ENCODE data around the gene CPSF4L. TPM values are rescaled to one million over a fixed set of nuclear protein-coding genes. Genes with fewer than 3 reads are reported as not detected.

The CPSF4L gene
- total and polyA plus RNA-seq, 2 of the 13 experiments (the other 11 are each of a cell fraction or from before 2014, with no cell fraction given): 0.73 to 1.6 TPM

GRCh38 chr17:73203788-73204479 lies 57.7 kb downstream of the CPSF4L start (continued):
- peak; percentile 48; the same call in 1 of the 2 replicates for TF ChIP-seq ZNF687 (CRISPR knock-in tag; IDR thresholded peaks at IDR 0.05)
- peak; percentile 40; the same call in 1 of the 2 replicates for TF ChIP-seq KDM3A (CRISPR knock-in tag; IDR thresholded peaks at IDR 0.05; ENCODE audit: low read depth)
- peak; percentile 100 for TF ChIP-seq MYNN (CRISPR knock-in tag; IDR thresholded peaks at IDR 0.05; ENCODE audit: low read depth)
- TF ChIP-seq, protein P1, sequence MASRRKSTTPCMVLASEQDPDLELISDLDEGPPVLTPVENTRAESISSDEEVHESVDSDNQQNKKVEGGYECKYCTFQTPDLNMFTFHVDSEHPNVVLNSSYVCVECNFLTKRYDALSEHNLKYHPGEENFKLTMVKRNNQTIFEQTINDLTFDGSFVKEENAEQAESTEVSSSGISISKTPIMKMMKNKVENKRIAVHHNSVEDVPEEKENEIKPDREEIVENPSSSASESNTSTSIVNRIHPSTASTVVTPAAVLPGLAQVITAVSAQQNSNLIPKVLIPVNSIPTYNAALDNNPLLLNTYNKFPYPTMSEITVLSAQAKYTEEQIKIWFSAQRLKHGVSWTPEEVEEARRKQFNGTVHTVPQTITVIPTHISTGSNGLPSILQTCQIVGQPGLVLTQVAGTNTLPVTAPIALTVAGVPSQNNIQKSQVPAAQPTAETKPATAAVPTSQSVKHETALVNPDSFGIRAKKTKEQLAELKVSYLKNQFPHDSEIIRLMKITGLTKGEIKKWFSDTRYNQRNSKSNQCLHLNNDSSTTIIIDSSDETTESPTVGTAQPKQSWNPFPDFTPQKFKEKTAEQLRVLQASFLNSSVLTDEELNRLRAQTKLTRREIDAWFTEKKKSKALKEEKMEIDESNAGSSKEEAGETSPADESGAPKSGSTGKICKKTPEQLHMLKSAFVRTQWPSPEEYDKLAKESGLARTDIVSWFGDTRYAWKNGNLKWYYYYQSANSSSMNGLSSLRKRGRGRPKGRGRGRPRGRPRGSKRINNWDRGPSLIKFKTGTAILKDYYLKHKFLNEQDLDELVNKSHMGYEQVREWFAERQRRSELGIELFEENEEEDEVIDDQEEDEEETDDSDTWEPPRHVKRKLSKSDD (CRISPR knock-in tag; IDR thresholded peaks at IDR 0.05; ENCODE audit: low read depth): 0 out of 2 replicates have a peak, but pooled peaks have one; percentile 11
- TF ChIP-seq ZMYM3 (CRISPR knock-in tag; IDR thresholded peaks at IDR 0.05): peak; percentile 29; the same call in 1 of the 2 replicates
- TF ChIP-seq TARDBP (CRISPR knock-in tag; IDR thresholded peaks at IDR 0.05): peak; percentile 57; the same call in 1 of the 2 replicates
- no peak for TF ChIP-seq RARG (CRISPR knock-in tag; IDR thresholded peaks at IDR 0.05; ENCODE audit: low read depth)
- TF ChIP-seq CAMTA2 (CRISPR knock-in tag; IDR thresholded peaks at IDR 0.05; ENCODE audit: borderline replicate concordance): 0 out of 2 replicates have a peak, but pooled peaks have one; percentile 60
- 0 out of 2 replicates have a peak, but pooled peaks have one; percentile 43 for TF ChIP-seq ZFP1 (CRISPR knock-in tag; IDR thresholded peaks at IDR 0.05)
- TF ChIP-seq FOXP4 (CRISPR knock-in tag; IDR thresholded peaks at IDR 0.05): peak; percentile 43; the same call in 1 of the 2 replicates
- TF ChIP-seq MTF1 (CRISPR knock-in tag; IDR thresholded peaks at IDR 0.05): no peak
- peak; percentile 27 for TF ChIP-seq HNRNPH1 (optimal IDR thresholded peaks at IDR 0.05; ENCODE audit: low read depth, low read length)
- TF ChIP-seq, protein P2, sequence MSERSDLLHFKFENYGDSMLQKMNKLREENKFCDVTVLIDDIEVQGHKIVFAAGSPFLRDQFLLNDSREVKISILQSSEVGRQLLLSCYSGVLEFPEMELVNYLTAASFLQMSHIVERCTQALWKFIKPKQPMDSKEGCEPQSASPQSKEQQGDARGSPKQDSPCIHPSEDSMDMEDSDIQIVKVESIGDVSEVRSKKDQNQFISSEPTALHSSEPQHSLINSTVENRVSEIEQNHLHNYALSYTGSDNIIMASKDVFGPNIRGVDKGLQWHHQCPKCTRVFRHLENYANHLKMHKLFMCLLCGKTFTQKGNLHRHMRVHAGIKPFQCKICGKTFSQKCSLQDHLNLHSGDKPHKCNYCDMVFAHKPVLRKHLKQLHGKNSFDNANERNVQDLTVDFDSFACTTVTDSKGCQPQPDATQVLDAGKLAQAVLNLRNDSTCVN (CRISPR knock-in tag; IDR thresholded peaks at IDR 0.05; ENCODE audit: borderline replicate concordance): 0 out of 2 replicates have a peak, but pooled peaks have one; percentile 4
- TF ChIP-seq, protein P3, sequence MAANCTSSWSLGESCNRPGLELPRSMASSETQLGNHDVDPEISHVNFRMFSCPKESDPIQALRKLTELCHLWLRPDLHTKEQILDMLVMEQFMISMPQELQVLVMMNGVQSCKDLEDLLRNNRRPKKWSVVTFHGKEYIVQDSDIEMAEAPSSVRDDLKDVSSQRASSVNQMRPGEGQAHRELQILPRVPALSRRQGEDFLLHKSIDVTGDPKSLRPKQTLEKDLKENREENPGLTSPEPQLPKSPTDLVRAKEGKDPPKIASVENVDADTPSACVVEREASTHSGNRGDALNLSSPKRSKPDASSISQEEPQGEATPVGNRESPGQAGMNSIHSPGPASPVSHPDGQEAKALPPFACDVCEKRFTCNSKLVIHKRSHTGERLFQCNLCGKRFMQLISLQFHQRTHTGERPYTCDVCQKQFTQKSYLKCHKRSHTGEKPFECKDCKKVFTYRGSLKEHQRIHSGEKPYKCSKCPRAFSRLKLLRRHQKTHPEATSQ (CRISPR knock-in tag; IDR thresholded peaks at IDR 0.05; ENCODE audit: borderline replicate concordance): no peak
- TF ChIP-seq RCOR2 (CRISPR knock-in tag; IDR thresholded peaks at IDR 0.05): peak; percentile 26; the same call in 1 of the 2 replicates

All from HepG2 (cell line).